ENCODE measurements around the gene RTN4RL2.
A peak's percentile ranks its signal among the peaks of the same experiment; 100 is the strongest.

The RTN4RL2 gene

DNA sequence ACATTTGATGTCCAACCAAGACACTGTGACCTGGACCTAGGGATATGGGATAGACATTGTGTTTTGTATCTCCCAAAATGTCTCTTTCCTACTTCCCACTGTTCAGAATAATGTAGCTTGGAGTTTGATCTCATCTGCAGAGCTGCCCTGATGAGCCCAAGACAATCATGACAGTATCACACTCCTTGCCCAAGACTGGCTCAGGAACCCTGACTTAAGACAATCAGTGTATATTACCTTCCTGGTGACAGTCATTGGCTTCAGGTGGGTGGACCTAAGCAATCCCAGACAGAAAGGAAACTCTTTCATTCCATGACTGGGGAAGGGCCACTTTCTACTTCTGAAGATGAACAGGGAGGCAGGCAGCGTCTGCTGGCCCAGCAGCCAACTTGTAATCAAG is 14.3 kb upstream of the RTN4RL2 start:
- Mint-ChIP-seq H3K9me3 (ENCODE audit: low read depth) (no peaks in the 10 kb centered on the region), H3K4me3 (no peak overlapping the region), H3K4me1 (ENCODE audit: low read depth) (no peaks in the 10 kb centered on the region), H3K27ac (no peak overlapping the region), H3K27me3 (peaks cover 3% of the 10 kb centered on the region), H3K36me3 (no peaks in the 10 kb centered on the region)

DNA sequence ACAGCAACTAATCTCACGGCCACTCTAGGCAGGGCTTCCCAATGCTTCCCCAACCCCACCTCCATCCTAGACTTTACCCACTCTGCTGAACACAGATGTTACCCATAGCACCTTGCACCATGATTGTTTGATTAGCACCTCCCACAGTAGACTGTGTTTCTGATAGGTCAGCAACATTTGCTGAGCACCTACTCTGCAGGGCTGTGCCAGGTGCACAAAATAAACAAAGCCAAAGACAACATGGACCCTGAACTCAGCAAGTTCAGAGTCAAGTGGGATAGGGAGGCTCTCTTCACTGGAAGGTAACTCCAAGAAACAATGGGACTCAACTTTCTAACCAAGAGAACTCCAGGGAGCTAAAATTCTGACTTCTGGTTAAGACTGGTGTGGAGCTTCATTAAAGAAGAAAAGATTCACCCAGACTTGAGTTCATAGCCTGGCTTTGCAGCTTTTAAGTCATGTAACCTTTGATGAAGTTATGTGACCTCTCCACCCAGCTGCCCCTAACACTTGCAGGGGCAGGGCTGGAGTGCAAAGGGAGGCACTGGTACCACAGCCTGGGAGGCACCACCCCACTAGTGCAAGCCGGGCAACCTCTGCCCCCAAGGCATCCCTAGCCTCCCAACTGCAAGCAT is 6.7 kb upstream of the RTN4RL2 start:
- no peaks in the 10 kb centered on the region for H3K36me3 Mint-ChIP-seq
- H3K4me3 Mint-ChIP-seq, result no peak overlapping the region
- H3K9me3 Mint-ChIP-seq (ENCODE audit: low read depth), result no peaks in the 10 kb centered on the region
- no peak overlapping the region for H3K27ac Mint-ChIP-seq
- H3K27me3 Mint-ChIP-seq, result peaks cover 2% of the 10 kb centered on the region
- H3K4me1 Mint-ChIP-seq (ENCODE audit: low read depth), result peaks cover 11% of the 10 kb centered on the region

DNA sequence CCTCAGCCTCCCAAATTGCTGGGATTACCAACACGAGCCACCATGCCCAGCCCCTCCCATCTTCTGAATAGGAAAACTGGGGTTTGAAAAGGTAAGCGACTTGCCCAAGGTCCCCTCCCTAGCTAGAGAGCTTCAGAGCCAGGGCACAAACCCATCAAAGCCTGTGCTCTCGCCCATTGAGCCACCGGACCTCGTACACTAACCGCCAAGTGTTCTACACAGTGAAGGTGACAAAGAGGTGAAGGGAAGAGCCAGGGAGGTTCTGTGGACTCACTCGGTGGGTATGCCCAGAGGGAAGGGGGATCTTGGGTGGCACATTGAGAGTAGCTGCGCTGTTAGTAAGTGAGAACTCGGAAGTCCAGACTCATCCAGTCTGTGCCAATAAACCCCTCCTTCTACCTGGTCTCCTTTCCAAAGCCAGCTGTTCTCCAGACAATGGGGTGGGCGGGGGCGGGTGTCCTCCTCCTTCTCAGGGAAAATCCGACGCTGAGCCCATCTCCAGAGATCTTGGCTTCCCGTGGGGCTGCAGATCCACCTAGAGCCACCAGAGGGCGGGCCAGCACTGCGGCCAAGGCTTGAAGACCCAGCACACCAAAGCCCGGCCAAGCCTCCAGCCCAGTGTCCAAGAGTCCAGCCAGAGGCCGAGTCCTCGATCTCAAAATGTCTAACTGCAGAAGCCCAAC is 3.2 kb upstream of the RTN4RL2 start:
- Mint-ChIP-seq H3K9me3 (ENCODE audit: low read depth) (no peaks in the 10 kb centered on the region), H3K27ac (peak overlapping the region; percentile 43), H3K4me1 (ENCODE audit: low read depth) (peaks cover 29% of the 10 kb centered on the region), H3K4me3 (peak overlapping the region; percentile 79), H3K27me3 (peaks cover 11% of the 10 kb centered on the region), H3K36me3 (no peaks in the 10 kb centered on the region)

DNA sequence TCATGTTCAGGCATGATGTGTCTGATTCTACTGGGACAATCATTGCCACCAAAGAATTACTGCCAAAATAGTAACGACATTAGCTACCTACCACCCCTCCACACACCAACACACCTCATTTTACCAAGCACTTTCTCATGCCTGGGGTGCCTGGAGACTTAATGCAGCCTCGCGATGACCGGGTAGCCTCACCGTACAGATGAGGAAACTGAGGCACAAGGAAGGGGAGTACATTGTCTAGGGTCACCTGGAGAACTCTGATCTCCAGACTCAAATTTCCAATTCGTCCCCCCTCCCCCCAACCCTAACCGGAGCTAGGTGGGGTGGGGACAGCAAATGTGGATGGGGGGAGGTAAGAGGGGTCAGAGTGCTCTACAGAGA is 2.7 kb upstream of the RTN4RL2 start:
- H3K27me3 Mint-ChIP-seq, result peaks cover 11% of the 10 kb centered on the region
- H3K27ac Mint-ChIP-seq, result no peak overlapping the region
- H3K36me3 Mint-ChIP-seq, result no peaks in the 10 kb centered on the region
- H3K4me1 Mint-ChIP-seq (ENCODE audit: low read depth), result peaks cover 29% of the 10 kb centered on the region
- no peaks in the 10 kb centered on the region for H3K9me3 Mint-ChIP-seq (ENCODE audit: low read depth)
- peak overlapping the region; percentile 79 for H3K4me3 Mint-ChIP-seq

DNA sequence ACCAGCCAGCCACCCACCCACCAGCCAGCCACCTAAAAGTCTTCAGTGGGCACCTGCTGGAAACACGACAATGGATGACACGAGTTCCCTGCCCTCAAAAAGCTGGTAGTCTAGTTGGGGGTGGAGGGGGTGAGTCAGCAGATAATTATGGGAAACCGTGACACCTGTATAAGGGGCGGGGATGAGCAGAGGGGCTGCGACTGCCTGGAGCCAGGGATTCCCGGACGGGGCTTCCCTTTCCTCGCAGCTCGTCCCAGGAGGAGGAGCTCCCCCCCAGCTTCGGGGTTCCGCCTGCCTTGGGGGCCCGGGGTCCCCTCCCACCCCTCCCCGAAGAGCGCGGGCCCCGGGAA is 2.3 kb upstream of the RTN4RL2 start:
- no peak overlapping the region for H3K27ac Mint-ChIP-seq
- H3K36me3 Mint-ChIP-seq, result no peaks in the 10 kb centered on the region
- peaks cover 11% of the 10 kb centered on the region for H3K27me3 Mint-ChIP-seq
- H3K4me1 Mint-ChIP-seq (ENCODE audit: low read depth), result peaks cover 29% of the 10 kb centered on the region
- peak overlapping the region; percentile 79 for H3K4me3 Mint-ChIP-seq
- H3K9me3 Mint-ChIP-seq (ENCODE audit: low read depth), result no peaks in the 10 kb centered on the region

DNA sequence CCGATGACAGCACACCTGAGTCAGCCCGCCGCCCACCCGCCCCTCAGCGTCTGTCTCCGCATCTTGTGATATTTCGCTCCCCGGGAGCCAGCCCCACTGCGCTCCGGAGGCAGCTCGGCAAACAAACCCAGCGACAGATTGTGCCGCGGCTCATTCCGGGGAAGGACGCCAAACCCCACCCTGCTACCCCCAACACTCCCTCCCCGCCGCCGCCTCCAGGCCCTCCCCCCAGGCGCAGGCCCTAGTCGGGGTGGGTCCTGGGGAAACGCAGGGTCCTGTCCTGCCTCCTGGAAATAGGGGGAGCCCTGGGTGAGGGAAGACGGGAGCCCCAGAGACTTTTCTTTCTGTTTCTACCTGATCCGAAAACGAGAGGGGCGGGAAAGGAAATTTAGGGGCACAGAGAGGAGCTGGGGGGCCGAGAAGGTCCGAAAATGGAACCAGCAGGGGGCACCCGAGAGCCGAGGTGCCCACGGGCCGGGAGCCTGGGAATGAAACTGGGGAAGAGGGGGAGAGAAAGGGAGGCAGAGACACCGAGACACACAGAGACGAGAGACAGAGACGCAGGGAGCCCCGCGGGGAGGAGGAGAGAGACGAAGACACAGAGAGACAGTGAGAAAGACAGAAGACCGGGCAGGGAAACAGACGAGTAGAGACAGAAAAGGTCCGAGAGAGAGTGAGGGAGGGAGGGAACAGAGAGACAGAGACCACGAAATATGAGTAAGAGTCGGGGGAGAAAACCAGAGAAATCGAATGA is 1.7 kb upstream of the RTN4RL2 start:
- peaks cover 11% of the 10 kb centered on the region for H3K27me3 Mint-ChIP-seq
- peaks cover 29% of the 10 kb centered on the region for H3K4me1 Mint-ChIP-seq (ENCODE audit: low read depth)
- peak overlapping the region; percentile 58 for H3K27ac Mint-ChIP-seq
- no peaks in the 10 kb centered on the region for H3K36me3 Mint-ChIP-seq
- no peaks in the 10 kb centered on the region for H3K9me3 Mint-ChIP-seq (ENCODE audit: low read depth)
- H3K4me3 Mint-ChIP-seq, result peak overlapping the region; percentile 92

DNA sequence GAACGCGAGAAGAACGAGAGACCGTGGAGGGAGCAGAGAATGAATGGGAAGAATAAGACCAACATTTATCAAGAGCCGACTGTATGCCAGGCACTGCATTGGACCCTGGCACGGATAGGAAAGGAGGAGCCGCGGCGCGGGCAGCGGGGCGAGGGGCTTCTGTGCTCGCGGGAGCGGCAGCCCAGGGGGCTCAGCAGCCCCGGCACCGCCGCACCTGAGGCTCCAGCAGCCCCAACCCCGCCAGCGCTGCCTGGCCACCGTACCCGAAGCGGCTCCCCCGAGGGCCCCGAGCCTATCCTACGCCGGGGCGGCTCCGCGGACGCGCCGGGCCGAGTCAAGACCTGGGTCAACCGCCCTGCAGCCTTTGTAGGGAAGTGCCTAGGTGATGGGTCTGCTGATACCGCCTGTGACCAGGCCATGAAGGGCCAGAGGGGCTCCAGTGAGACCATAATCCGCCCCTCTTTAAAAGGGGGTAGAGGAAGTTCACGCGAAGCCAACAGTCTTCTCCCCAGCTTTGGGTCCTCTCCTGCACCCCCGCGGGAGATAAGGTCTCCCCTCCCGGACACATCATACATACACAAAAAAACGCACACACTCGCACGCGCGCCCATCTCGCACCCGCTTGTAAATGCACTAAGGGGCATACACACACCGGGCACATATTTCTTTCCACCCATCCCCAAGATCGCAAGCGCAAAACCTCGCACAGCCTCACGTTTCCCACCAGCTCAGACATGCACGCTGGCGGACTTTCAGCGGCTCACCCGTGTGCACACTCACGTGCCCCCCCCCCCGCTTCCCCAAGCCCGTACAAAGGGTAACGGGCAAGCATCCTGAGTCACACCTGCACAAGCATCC is 935 bp upstream of the RTN4RL2 start:
- no peaks in the 10 kb centered on the region for H3K36me3 Mint-ChIP-seq
- peak overlapping the region; percentile 58 for H3K27ac Mint-ChIP-seq
- H3K4me3 Mint-ChIP-seq, result peak overlapping the region; percentile 92
- H3K9me3 Mint-ChIP-seq (ENCODE audit: low read depth), result no peaks in the 10 kb centered on the region
- H3K27me3 Mint-ChIP-seq, result peaks cover 11% of the 10 kb centered on the region
- peaks cover 29% of the 10 kb centered on the region for H3K4me1 Mint-ChIP-seq (ENCODE audit: low read depth)

DNA sequence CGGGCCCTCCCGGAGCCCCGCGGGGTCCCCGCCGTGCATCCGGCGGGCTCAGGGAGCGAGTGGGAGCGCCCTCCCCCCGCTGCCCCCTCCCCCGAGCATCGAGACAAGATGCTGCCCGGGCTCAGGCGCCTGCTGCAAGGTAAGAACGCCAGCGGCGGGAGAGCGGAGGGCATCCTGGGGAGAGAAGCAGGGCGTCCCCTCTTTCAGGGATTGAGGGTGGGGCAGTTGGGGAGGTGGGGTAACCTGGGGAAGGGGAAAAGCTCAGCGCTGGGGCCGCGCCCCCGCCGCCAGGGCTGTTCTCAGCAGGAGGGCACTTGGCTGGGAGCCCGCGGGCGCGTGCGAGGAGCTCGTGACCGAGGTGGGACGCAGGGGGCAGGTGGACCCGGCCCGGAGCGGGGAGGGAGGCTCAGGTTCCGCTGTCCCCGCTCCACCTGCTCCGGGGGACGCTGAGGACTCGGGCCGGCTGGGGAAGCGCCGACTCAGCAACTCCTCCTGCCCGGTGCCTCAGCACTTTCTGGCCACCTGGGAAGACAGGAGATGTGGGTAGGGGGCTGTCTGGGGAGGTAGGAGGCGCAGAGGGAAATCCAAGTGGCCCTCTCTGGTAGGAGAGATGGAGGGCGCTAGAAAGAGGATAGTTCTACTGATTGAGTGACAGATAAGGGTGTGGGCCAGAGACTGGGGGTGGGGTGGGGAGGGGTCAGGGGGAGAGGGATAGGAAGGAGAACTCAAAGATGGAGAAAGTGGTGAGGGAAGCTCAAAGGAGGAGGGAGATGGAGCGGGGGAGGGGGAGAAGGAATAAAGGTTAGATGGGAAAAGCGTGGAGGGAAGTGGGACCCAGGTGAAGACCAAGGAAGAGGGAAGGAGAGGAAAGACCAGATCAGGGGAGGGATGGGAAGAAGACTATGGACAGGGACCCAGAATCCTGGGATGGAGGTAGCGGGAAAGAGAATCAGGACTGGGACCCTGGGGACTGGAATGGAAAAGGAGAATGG is 726 bp downstream of the RTN4RL2 start:
- H3K27me3 Mint-ChIP-seq, result peaks cover 11% of the 10 kb centered on the region
- no peaks in the 10 kb centered on the region for H3K9me3 Mint-ChIP-seq (ENCODE audit: low read depth)
- peak overlapping the region; percentile 59 for H3K4me3 Mint-ChIP-seq
- peaks cover 29% of the 10 kb centered on the region for H3K4me1 Mint-ChIP-seq (ENCODE audit: low read depth)
- H3K36me3 Mint-ChIP-seq, result no peaks in the 10 kb centered on the region
- no peak overlapping the region for H3K27ac Mint-ChIP-seq

DNA sequence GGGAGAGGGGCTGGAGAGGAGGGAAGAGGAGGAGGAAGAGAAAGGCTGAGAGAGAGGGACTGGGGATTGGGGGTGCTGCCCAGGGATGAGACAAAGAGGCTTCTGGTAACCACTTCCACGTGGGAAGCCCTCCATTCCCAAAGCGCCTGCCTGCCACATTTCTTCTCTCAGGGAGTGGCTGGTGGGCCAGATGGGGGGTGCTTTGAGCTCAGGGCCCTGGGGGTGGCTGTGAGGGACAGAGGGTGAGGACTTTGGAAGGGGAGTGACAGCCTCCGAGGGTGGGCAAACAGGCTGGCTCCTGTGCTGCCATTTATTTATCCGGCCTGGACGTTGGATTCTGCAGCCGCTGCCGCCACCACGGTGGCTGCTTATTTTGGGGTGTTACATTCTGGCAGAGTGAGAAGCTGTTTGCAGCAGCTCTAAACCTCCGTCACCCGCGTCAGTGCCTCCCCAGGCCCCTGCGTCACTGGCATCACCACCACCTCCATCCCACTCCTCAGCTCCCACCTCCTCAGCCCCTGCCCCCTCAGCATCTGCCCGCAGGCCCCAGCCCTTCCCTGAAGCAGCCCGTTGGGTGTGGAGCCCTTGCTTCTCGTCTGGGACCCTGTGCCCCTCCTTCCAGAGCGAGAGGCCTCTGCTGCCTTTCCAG is 1.6 kb downstream of the RTN4RL2 start:
- H3K36me3 Mint-ChIP-seq, result no peaks in the 10 kb centered on the region
- H3K4me3 Mint-ChIP-seq, result peak overlapping the region; percentile 59
- no peak overlapping the region for H3K27ac Mint-ChIP-seq
- peaks cover 10% of the 10 kb centered on the region for H3K27me3 Mint-ChIP-seq
- H3K9me3 Mint-ChIP-seq (ENCODE audit: low read depth), result no peaks in the 10 kb centered on the region
- H3K4me1 Mint-ChIP-seq (ENCODE audit: low read depth), result peaks cover 28% of the 10 kb centered on the region

DNA sequence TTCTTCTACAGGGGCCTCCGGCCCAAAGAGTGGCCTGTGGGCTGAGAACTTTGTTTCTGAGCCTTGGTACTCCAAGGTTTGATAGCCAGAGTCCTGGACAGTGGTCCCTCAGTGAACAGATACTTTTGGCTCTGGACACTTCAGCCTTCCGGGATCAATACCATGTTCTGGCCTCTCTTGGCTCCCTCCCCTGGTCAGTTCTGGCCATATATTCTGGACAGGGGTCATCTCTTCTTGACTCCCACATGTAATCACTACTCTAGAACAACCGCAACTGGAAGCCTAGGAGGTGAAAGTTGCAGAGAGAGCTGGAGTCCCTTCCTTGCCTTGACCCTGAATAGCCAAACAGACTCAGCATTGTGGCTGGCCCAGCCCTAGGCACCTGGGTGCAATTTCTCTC is 2.3 kb downstream of the RTN4RL2 start:
- Mint-ChIP-seq H3K4me3 (peak overlapping the region; percentile 39), H3K27me3 (peaks cover 9% of the 10 kb centered on the region), H3K9me3 (ENCODE audit: low read depth) (no peaks in the 10 kb centered on the region), H3K27ac (no peak overlapping the region), H3K4me1 (ENCODE audit: low read depth) (peaks cover 23% of the 10 kb centered on the region), H3K36me3 (no peaks in the 10 kb centered on the region)

DNA sequence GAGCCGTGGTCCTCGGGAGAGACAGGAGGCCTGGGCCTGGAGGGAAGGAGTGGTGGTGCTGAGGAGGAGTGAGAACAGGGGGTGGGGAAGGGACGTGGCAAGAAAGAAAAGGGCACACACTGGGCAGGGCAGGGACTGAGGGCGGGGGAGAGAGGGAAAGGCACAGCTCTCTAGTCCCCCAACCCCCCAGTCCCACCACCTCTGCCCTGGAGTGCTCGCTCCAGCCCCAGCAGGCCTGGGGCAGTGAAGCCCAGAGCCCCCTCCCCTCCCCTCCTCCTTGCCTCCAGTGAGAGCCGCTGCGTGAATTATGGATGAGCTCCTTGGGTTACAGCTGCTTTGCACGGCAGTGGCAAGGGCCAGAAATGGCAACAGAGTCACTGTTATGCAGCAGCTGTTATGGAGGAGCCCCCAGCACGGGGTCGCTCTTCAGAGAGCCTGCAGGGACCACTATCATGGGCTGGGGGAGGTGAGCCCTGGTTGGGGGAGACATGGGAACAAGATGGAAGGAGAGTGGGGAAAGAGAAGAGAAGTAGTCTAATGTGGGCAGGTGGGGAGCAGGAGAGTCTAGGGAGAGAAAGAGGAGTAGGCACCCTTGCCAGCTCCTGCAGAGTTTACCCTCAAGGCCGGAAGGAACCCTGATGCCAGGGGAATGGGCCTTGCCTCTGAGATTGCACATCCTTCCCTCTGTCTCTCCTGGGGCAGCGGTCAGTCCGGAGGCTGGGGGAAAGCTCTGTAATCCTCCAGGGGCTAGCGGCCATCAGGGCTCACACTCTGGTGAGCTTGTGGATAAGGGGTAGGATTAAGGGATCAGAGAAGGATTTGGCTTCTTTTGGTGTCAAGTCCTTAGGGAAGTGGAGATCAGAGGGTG is 3.6 kb downstream of the RTN4RL2 start:
- Mint-ChIP-seq H3K27ac (no peak overlapping the region), H3K9me3 (ENCODE audit: low read depth) (no peaks in the 10 kb centered on the region), H3K4me3 (no peak overlapping the region), H3K27me3 (peaks cover 6% of the 10 kb centered on the region), H3K4me1 (ENCODE audit: low read depth) (peaks cover 15% of the 10 kb centered on the region), H3K36me3 (no peaks in the 10 kb centered on the region)

DNA sequence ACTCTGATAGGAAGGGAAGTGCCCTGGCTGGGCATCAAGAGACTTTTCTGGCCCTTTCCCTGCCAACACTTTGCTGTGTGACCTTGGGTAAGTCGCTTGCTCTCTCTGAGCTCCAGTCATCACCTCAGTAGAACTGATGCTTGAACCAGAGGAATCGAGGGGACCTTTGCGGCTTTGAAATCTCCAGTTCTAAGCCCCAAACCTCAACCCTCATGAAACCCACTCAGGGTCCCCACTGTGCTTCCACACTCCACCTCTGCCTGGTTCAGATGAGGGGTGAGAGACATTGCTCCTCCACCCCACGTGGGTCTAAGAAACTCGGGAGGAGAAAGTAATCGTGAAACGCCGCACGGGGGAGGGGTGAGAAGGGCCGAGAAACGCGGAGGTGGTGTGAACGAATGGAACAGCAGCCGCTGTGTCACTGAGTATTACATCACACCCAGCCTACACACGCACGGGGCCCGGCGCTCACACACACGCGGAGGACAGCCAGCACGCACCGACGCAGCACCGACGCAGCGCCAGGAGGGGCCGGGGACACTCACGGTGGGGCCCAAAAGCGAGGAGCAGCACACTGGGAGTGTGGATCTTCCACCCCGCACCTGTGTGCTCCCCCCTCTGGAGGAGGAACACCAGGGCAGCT is 4.3 kb downstream of the RTN4RL2 start:
- Mint-ChIP-seq H3K27ac (no peak overlapping the region), H3K27me3 (peaks cover 3% of the 10 kb centered on the region), H3K4me3 (no peak overlapping the region), H3K36me3 (no peaks in the 10 kb centered on the region), H3K4me1 (ENCODE audit: low read depth) (peaks cover 10% of the 10 kb centered on the region), H3K9me3 (ENCODE audit: low read depth) (no peaks in the 10 kb centered on the region)

Measured in activated naive CD8-positive, alpha-beta T cell (primary cell).